DND-41 (cell line): ENCODE results near the gene STAMBPL1.

Experiments
- ATAC-seq: fragments of 200-7000 bp; cut with Tn5 transposase; 3 replicates; pipeline ENCODE4 v1.9.1; 2021; ENCODE audit warnings: low read depth; ENCODE audit not compliant: insufficient read depth
- DNase-seq: peaks from one replicate; pipeline ENCODE4 v3.0.0-alpha.2; 2020
- H2AFZ ChIP-seq: 2 replicates; pipeline ENCODE4 v1.6.0; 2012; ENCODE audit warnings: low read depth, low read length
- H3K27ac ChIP-seq: 2 replicates; pipeline ENCODE4 v1.5.1; 2012; ENCODE audit warnings: low read length, inconsistent platforms
- H3K27me3 ChIP-seq: fragments of 200-600 bp; sonication (generic); 2 replicates; pipeline ENCODE4 v1.6.0; 2012; ENCODE audit warnings: low read length, mild to moderate bottlenecking, inconsistent platforms; ENCODE audit not compliant: insufficient read depth, poor library complexity
- H3K36me3 ChIP-seq: 2 replicates; pipeline ENCODE4 v1.5.1; 2012; ENCODE audit warnings: low read length, inconsistent platforms; ENCODE audit not compliant: insufficient read depth
- H3K4me1 ChIP-seq: 2 replicates; pipeline ENCODE4 v1.5.1; 2012; ENCODE audit warnings: mild to moderate bottlenecking, low read length; ENCODE audit not compliant: insufficient read depth
- H3K4me2 ChIP-seq: 2 replicates; pipeline ENCODE4 v1.6.0; 2012; ENCODE audit warnings: mild to moderate bottlenecking, moderate library complexity, low read length, inconsistent platforms; ENCODE audit not compliant: insufficient read depth
- H3K4me3 ChIP-seq, 2 experiments: fragments of 200-600 bp in 1 of 2; shearing (Covaris generic) in 1 of 2; 2 replicates each; pipeline ENCODE4 v1.5.1; 2012 to 2016; ENCODE audit warnings: inconsistent platforms in 2 of 2, low read length in 2 of 2, mild to moderate bottlenecking in 2 of 2, low read depth in 1 of 2, moderate library complexity in 1 of 2
- H3K79me2 ChIP-seq: 2 replicates; pipeline ENCODE4 v1.6.0; 2012; ENCODE audit warnings: low read length, inconsistent platforms; ENCODE audit not compliant: insufficient read depth
- H3K9ac ChIP-seq: 2 replicates; pipeline ENCODE4 v1.6.0; 2012; ENCODE audit warnings: low read depth, mild to moderate bottlenecking, inconsistent platforms, low read length, moderate library complexity
- H3K9me3 ChIP-seq: 2 replicates; pipeline ENCODE4 v1.5.1; 2012; ENCODE audit warnings: low read length, moderate library complexity, mild to moderate bottlenecking, inconsistent platforms; ENCODE audit not compliant: insufficient read depth, severe bottlenecking
- H4K20me1 ChIP-seq: 2 replicates; pipeline ENCODE4 v1.6.0; 2012; ENCODE audit warnings: low read length; ENCODE audit not compliant: insufficient read depth
- EZH2 ChIP-seq: IDR thresholded peaks from 3 replicates; pipeline ENCODE4 v1.6.1; 2012; ENCODE audit warnings: borderline replicate concordance, low read depth, mild to moderate bottlenecking, moderate library complexity, low read length, inconsistent platforms; ENCODE audit not compliant: severe bottlenecking
- TF ChIP-seq, protein P1 (sequence below): IDR thresholded peaks from 2 replicates; pipeline ENCODE4 v1.5.1; 2012; ENCODE audit warnings: borderline replicate concordance, low read length, moderate library complexity, mild to moderate bottlenecking; ENCODE audit not compliant: poor library complexity, severe bottlenecking; ENCODE audit errors: extremely low read depth

STAMBPL1 gene

DNA sequence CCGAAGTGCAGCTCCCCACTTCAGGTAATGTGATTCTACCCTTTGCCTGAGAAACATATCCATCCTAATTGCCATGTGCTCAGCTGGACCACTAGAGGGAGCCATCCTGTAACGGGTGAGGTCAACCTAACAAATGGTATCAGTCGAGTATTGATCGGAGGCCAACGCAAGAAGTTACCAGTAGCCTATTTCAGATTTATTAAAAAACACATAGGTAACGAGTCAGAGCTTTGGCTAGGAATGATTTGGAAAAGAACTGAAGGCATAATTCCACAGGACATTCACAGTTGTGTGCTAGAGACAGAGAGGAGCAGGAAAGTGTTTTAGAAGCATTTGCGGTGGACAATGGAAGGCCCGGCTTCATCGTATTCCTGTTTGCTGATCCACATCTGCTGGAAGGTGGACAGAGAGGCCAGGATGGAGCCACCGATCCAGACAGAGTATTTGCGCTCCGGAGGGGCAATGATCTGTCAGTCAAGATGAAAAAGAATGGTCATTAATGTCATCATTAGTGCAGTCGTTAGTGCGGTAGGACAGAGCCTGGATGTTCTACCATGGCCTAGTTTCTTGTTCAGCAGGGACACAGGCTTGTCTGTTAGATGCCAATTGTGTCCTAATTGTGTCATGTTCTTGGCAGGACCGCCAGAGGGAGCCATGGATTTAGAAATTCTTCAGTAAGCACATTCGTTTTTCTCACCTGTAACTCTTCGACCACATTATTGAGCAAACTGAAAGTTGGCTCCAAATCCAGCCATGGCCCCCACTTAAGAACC, 55.0 kb downstream of the STAMBPL1 start:
- Histone ChIP-seq H3K4me1 (peaks cover 5% of the 10 kb centered on the region; the same call in 1 of the 2 replicates), H3K4me3 (no peak overlapping the region), H3K27ac (no peak overlapping the region), H3K9ac (no peak overlapping the region), H3K36me3 (0 out of 2 replicates have a peak, but pooled peaks cover 11% of the 10 kb centered on the region), H3K4me2 (0 out of 2 replicates have a peak overlapping the region, but pooled peaks have one; percentile 0), H3K9me3 (no peaks in the 10 kb centered on the region), H3K79me2 (no peaks in the 10 kb centered on the region), H4K20me1 (no peaks in the 10 kb centered on the region), H2AFZ (no peak overlapping the region), H3K27me3 (no peaks in the 10 kb centered on the region)
- DNase-seq (peak; percentile 73), ATAC-seq (peak; percentile 71)
- TF ChIP-seq, protein P1, sequence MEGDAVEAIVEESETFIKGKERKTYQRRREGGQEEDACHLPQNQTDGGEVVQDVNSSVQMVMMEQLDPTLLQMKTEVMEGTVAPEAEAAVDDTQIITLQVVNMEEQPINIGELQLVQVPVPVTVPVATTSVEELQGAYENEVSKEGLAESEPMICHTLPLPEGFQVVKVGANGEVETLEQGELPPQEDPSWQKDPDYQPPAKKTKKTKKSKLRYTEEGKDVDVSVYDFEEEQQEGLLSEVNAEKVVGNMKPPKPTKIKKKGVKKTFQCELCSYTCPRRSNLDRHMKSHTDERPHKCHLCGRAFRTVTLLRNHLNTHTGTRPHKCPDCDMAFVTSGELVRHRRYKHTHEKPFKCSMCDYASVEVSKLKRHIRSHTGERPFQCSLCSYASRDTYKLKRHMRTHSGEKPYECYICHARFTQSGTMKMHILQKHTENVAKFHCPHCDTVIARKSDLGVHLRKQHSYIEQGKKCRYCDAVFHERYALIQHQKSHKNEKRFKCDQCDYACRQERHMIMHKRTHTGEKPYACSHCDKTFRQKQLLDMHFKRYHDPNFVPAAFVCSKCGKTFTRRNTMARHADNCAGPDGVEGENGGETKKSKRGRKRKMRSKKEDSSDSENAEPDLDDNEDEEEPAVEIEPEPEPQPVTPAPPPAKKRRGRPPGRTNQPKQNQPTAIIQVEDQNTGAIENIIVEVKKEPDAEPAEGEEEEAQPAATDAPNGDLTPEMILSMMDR: peak; percentile 96
- TF ChIP-seq EZH2: no peak

DNA sequence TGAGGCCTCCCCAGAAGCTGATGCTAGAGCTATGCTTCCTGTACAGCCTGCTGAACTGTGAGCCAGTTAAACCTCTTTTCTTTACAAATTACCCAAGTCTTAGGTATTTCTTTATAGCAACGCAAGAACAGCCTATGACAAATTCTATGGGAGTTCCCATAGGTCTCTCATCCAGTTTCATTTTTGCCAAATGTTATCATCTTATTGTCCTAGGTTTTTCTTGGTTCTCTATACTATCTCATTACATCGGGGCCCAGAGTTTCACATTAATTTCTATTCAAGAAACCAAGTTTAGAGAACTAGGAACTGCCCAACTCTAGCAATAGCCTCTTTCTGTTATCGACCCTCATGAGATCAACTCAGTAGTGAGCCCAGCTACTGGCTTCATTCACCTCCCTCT, 56.6 kb downstream of the STAMBPL1 start:
- no peak overlapping the region for H3K9ac ChIP-seq

DNA sequence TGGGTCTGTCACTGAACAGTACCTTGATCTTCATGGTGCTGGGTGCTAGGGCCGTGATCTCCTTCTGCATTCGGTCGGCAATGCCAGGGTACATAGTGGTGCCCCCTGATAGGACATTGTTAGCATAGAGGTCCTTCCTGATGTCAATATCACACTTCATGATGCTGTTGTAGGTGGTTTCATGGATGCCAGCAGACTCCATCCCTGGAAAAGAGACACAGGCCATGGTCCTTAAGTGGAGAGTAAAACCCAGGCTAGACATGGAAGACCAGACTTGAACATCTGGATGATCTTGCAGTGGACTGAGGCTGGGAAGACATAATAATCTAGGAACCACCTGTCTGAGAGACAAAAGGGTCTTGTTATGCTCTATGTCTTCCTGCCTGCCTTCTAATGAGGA, 58.0 kb downstream of the STAMBPL1 start:
- H3K4me2 ChIP-seq: no peak overlapping the region
- H3K9ac ChIP-seq: no peak overlapping the region
- H3K4me3 ChIP-seq: no peak overlapping the region
- peaks cover 5% of the 10 kb centered on the region; the same call in 1 of the 2 replicates for H3K4me1 ChIP-seq
- DNase-seq: no peak
- no peak for TF ChIP-seq EZH2
- TF ChIP-seq, protein P1: no peak
- no peak overlapping the region for H2AFZ ChIP-seq
- 0 out of 2 replicates have a peak, but pooled peaks cover 14% of the 10 kb centered on the region for H3K36me3 ChIP-seq
- no peak overlapping the region for H3K27ac ChIP-seq
- ATAC-seq: no peak
- no peaks in the 10 kb centered on the region for H3K79me2 ChIP-seq
- H3K27me3 ChIP-seq: no peaks in the 10 kb centered on the region
- H4K20me1 ChIP-seq: no peaks in the 10 kb centered on the region
- no peaks in the 10 kb centered on the region for H3K9me3 ChIP-seq

More for the DNA sequence above, 56.6 kb downstream of the STAMBPL1 start:
- H3K79me2 ChIP-seq: no peaks in the 10 kb centered on the region
- H3K4me1 ChIP-seq: peaks cover 5% of the 10 kb centered on the region; the same call in 1 of the 2 replicates
- ATAC-seq (no peak), DNase-seq (no peak)
- no peaks in the 10 kb centered on the region for H4K20me1 ChIP-seq
- 0 out of 2 replicates have a peak, but pooled peaks cover 14% of the 10 kb centered on the region for H3K36me3 ChIP-seq
- no peak overlapping the region for H3K27ac ChIP-seq
- H3K4me2 ChIP-seq: no peak overlapping the region
- no peaks in the 10 kb centered on the region for H3K9me3 ChIP-seq
- H3K27me3 ChIP-seq: no peaks in the 10 kb centered on the region
- no peak for TF ChIP-seq EZH2
- TF ChIP-seq, protein P1: no peak
- no peak overlapping the region for H3K4me3 ChIP-seq
- H2AFZ ChIP-seq: no peak overlapping the region
